Bone marrow (tissue), 2 donors: ENCODE measurements around the gene NELFA.

Experiments
- DNase-seq, 2 donors: peaks; one replicate each; lab custom pipeline; 2025; lab: John Stamatoyannopoulos, UW

NELFA gene

DNA sequence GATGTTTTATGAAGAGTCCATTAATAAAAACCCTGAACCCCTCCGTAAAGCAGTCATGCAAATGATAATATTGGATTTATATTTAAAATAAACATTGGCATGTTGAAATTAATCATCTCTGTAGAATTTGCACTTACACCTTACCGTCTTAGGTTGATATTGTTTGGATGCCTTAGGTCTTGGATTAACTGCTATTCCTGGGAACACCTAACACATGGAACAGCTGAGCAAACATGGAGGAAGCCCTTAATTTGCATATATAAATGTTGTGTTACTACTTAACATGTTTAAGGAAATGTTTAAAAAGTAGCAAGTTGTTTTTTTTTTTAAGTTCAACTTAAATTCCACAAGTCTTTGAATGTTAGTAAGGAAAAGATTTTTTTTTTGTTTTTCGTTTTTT lies 75.1 kb downstream of the NELFA start:
- no peak for DNase-seq

DNA sequence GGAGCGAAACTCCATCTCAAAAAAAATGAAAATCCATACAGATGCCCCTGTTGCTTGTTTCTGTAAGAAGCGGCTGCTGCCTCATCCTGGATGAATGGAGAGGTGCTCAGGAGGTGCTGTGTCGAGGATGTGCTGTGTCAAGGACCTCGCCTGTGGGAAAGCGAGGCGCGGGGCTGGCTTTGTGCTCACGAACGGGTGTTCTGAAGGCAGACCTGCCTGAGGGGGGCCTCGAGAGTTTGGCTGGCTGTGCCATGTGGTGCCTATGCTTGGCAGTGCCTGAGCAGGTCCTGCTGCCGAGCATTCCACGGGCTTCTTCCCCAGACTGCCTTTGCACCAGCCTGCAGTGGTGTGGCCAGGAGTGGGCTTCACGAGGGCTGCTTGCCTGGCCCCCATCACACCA lies 76.0 kb downstream of the NELFA start:
- DNase-seq, result no peak
